Measurements from ENCODE around the gene TIGD3.

The TIGD3 gene

GRCh38 chr11:65352783-65353182, 1.8 kb upstream of the TIGD3 start:
- no peak for DNase-seq
- Mint-ChIP-seq H3K9me3 (no peaks in the 10 kb centered on the region), H3K27me3 (peaks cover 6% of the 10 kb centered on the region), H3K4me3 (no peak overlapping the region), H3K4me1 (peaks cover 25% of the 10 kb centered on the region), H3K27ac (no peak overlapping the region)
- ATAC-seq: no peak

- ATAC-seq: no peak
- Mint-ChIP-seq H3K4me3 (peak overlapping the region; percentile 41 to 71), H3K27ac (no peak overlapping the region), H3K9me3 (no peaks in the 10 kb centered on the region), H3K27me3 (peaks cover 6% of the 10 kb centered on the region), H3K4me1 (peaks cover 25% of the 10 kb centered on the region)
- DNase-seq: no peak
These were observed 1.2 kb upstream of the TIGD3 start for GRCh38 chr11:65353376-65353775.

GRCh38 chr11:65353900-65354264, 669 bp upstream of the TIGD3 start:
- H3K4me1 Mint-ChIP-seq: peaks cover 25% of the 10 kb centered on the region
- H3K27ac Mint-ChIP-seq: no peak overlapping the region
- ATAC-seq: no peak
- no peaks in the 10 kb centered on the region for H3K9me3 Mint-ChIP-seq
- DNase-seq: no peak
- peak overlapping the region; percentile 41 to 71 for H3K4me3 Mint-ChIP-seq
- H3K27me3 Mint-ChIP-seq: peaks cover 6% of the 10 kb centered on the region

GRCh38 chr11:65355013-65355775, 643 bp downstream of the TIGD3 start:
- peaks cover 6% of the 10 kb centered on the region for H3K27me3 Mint-ChIP-seq
- ATAC-seq (peak; percentile 43), DNase-seq (peak; percentile 48 to 49)
- no peaks in the 10 kb centered on the region for H3K9me3 Mint-ChIP-seq
- H3K4me3 Mint-ChIP-seq: peak overlapping the region; percentile 92 to 95
- H3K27ac Mint-ChIP-seq: peak overlapping the region; percentile 1 to 92
- peaks cover 25% of the 10 kb centered on the region for H3K4me1 Mint-ChIP-seq

GRCh38 chr11:65355776-65356393, 1.3 kb downstream of the TIGD3 start:
- no peaks in the 10 kb centered on the region for H3K9me3 Mint-ChIP-seq
- DNase-seq: no peak
- H3K4me1 Mint-ChIP-seq: peaks cover 25% of the 10 kb centered on the region
- peak overlapping the region in 1 of 2 donors; percentile 1 for H3K27ac Mint-ChIP-seq
- peaks cover 6% of the 10 kb centered on the region for H3K27me3 Mint-ChIP-seq
- ATAC-seq: no peak
- peak overlapping the region; percentile 92 to 95 for H3K4me3 Mint-ChIP-seq

GRCh38 chr11:65356394-65356972, 1.9 kb downstream of the TIGD3 start:
- H3K4me3 Mint-ChIP-seq: peak overlapping the region in 1 of 2 donors; percentile 50
- no peaks in the 10 kb centered on the region for H3K9me3 Mint-ChIP-seq
- peaks cover 25% of the 10 kb centered on the region for H3K4me1 Mint-ChIP-seq
- peaks cover 6% of the 10 kb centered on the region for H3K27me3 Mint-ChIP-seq
- no peak for DNase-seq
- no peak for ATAC-seq
- no peak overlapping the region for H3K27ac Mint-ChIP-seq

- Mint-ChIP-seq H3K4me3 (no peak overlapping the region), H3K9me3 (no peaks in the 10 kb centered on the region), H3K4me1 (peaks cover 26% of the 10 kb centered on the region), H3K27ac (peak overlapping the region in 1 of 2 donors; percentile 21), H3K27me3 (peaks cover 6% of the 10 kb centered on the region)
- DNase-seq (no peak), ATAC-seq (no peak)
These were observed 3.4 kb downstream of the TIGD3 start for GRCh38 chr11:65357856-65358356.

GRCh38 chr11:65362320-65362931, 7.9 kb downstream of the TIGD3 start:
- peaks cover 6% of the 10 kb centered on the region for H3K4me1 Mint-ChIP-seq
- H3K27ac Mint-ChIP-seq: no peak overlapping the region
- DNase-seq (no peak), ATAC-seq (peak; percentile 59)
- H3K4me3 Mint-ChIP-seq: no peak overlapping the region
- no peaks in the 10 kb centered on the region for H3K9me3 Mint-ChIP-seq
- H3K27me3 Mint-ChIP-seq: no peaks in the 10 kb centered on the region

GRCh38 chr11:65362966-65363365, 8.4 kb downstream of the TIGD3 start:
- Mint-ChIP-seq H3K9me3 (no peaks in the 10 kb centered on the region), H3K27ac (no peak overlapping the region), H3K27me3 (no peaks in the 10 kb centered on the region), H3K4me1 (peaks cover 6% of the 10 kb centered on the region), H3K4me3 (no peak overlapping the region)
- ATAC-seq (no peak), DNase-seq (no peak)

- peaks cover 6% of the 10 kb centered on the region for H3K4me1 Mint-ChIP-seq
- H3K27me3 Mint-ChIP-seq: no peaks in the 10 kb centered on the region
- no peak overlapping the region for H3K4me3 Mint-ChIP-seq
- DNase-seq (no peak), ATAC-seq (no peak)
- no peak overlapping the region for H3K27ac Mint-ChIP-seq
- no peaks in the 10 kb centered on the region for H3K9me3 Mint-ChIP-seq
These were observed 9.2 kb downstream of the TIGD3 start for GRCh38 chr11:65363770-65364169.

GRCh38 chr11:65366340-65366773, 11.8 kb downstream of the TIGD3 start:
- no peak overlapping the region for H3K27ac Mint-ChIP-seq
- peak; percentile 79 for ATAC-seq
- H3K4me1 Mint-ChIP-seq: peaks cover 6% of the 10 kb centered on the region
- H3K27me3 Mint-ChIP-seq: no peaks in the 10 kb centered on the region
- H3K9me3 Mint-ChIP-seq: no peaks in the 10 kb centered on the region
- DNase-seq: peak in 1 of 2 donors; percentile 36
- H3K4me3 Mint-ChIP-seq: no peak overlapping the region

- no peaks in the 10 kb centered on the region for H3K9me3 Mint-ChIP-seq
- H3K4me1 Mint-ChIP-seq: no peaks in the 10 kb centered on the region
- no peaks in the 10 kb centered on the region for H3K27me3 Mint-ChIP-seq
- ATAC-seq (no peak), DNase-seq (no peak)
- no peak overlapping the region for H3K4me3 Mint-ChIP-seq
- no peak overlapping the region for H3K27ac Mint-ChIP-seq
These were observed 16.1 kb downstream of the TIGD3 start for GRCh38 chr11:65370659-65371049.

- peaks cover 10% of the 10 kb centered on the region for H3K4me1 Mint-ChIP-seq
- H3K4me3 Mint-ChIP-seq: no peak overlapping the region
- peak overlapping the region in 1 of 2 donors; percentile 86 for H3K27ac Mint-ChIP-seq
- DNase-seq: no peak
- no peak for ATAC-seq
- H3K9me3 Mint-ChIP-seq: no peaks in the 10 kb centered on the region
- H3K27me3 Mint-ChIP-seq: no peaks in the 10 kb centered on the region
These were observed 19.5 kb downstream of the TIGD3 start for GRCh38 chr11:65373839-65374580.

GRCh38 chr11:65375012-65375411, 20.5 kb downstream of the TIGD3 start:
- peaks cover 12% of the 10 kb centered on the region for H3K4me1 Mint-ChIP-seq
- H3K27ac Mint-ChIP-seq: no peak overlapping the region
- H3K9me3 Mint-ChIP-seq: no peaks in the 10 kb centered on the region
- H3K27me3 Mint-ChIP-seq: no peaks in the 10 kb centered on the region
- DNase-seq (no peak), ATAC-seq (no peak)
- H3K4me3 Mint-ChIP-seq: no peak overlapping the region

GRCh38 chr11:65376138-65376713, 21.7 kb downstream of the TIGD3 start:
- Mint-ChIP-seq H3K4me1 (peaks cover 24% of the 10 kb centered on the region), H3K4me3 (no peak overlapping the region), H3K9me3 (no peaks in the 10 kb centered on the region), H3K27ac (peak overlapping the region in 1 of 2 donors; percentile 59), H3K27me3 (no peaks in the 10 kb centered on the region)
- ATAC-seq: no peak
- no peak for DNase-seq

All from stimulated activated naive CD8-positive, alpha-beta T cell treated with anti-CD3 and anti-CD28 coated beads, Interleukin-15, amount 100 ng/mL, for 72 hours (primary cell).